Endothelial cell (in vitro differentiated cells): ENCODE results near the gene DGUOK. TPM values are rescaled to one million over a fixed set of nuclear protein-coding genes. Genes with fewer than 3 reads are reported as not detected.

Experiments
- DNase-seq: peaks from one replicate; pipeline ENCODE4 v3.0.0; 2021; ENCODE audit warnings: low spot score
- H3K27ac Mint-ChIP-seq: one replicate; pipeline ENCODE4 v1.8.0; 2021; ENCODE audit warnings: mixed read lengths, inconsistent platforms; ENCODE audit not compliant: unreplicated experiment
- H3K27me3 Mint-ChIP-seq: one replicate; pipeline ENCODE4 v1.8.0; 2021; ENCODE audit warnings: mild to moderate bottlenecking, moderate library complexity, mixed read lengths, inconsistent platforms; ENCODE audit not compliant: unreplicated experiment
- H3K36me3 Mint-ChIP-seq: one replicate; pipeline ENCODE4 v1.8.0; 2021; ENCODE audit warnings: mild to moderate bottlenecking, low read depth, mixed read lengths, inconsistent platforms; ENCODE audit not compliant: unreplicated experiment
- H3K4me1 Mint-ChIP-seq: one replicate; pipeline ENCODE4 v1.8.0; 2021; ENCODE audit warnings: mild to moderate bottlenecking, mixed read lengths, inconsistent platforms; ENCODE audit not compliant: unreplicated experiment
- H3K4me3 Mint-ChIP-seq: one replicate; pipeline ENCODE4 v1.8.0; 2021; ENCODE audit warnings: mild to moderate bottlenecking, mixed read lengths, inconsistent platforms; ENCODE audit not compliant: unreplicated experiment
- H3K9me3 Mint-ChIP-seq: one replicate; pipeline ENCODE4 v1.8.0; 2021; ENCODE audit warnings: mixed read lengths, inconsistent platforms; ENCODE audit not compliant: unreplicated experiment
- total RNA-seq: library from RNA; stranded (reverse); fragmentation: NEBNext Ultra II Directional; extraction: Animal tissue kit (Norgen Biotek cat#: 25700); gene quantifications from one replicate; pipeline ENCODE4 v1.2.1, GENCODE V29; 2021; ENCODE audit not compliant: unreplicated experiment
- TF ChIP-seq, protein P1 (sequence below): fragments of 200-600 bp; sonication (generic); IDR thresholded peaks from one replicate; pipeline ENCODE4 v1.5.0; 2021; ENCODE audit warnings: antibody characterized with exemption; ENCODE audit not compliant: unreplicated experiment

The DGUOK gene
- total RNA-seq, 1 donor from 2014 or later: 68.3 TPM

DNA sequence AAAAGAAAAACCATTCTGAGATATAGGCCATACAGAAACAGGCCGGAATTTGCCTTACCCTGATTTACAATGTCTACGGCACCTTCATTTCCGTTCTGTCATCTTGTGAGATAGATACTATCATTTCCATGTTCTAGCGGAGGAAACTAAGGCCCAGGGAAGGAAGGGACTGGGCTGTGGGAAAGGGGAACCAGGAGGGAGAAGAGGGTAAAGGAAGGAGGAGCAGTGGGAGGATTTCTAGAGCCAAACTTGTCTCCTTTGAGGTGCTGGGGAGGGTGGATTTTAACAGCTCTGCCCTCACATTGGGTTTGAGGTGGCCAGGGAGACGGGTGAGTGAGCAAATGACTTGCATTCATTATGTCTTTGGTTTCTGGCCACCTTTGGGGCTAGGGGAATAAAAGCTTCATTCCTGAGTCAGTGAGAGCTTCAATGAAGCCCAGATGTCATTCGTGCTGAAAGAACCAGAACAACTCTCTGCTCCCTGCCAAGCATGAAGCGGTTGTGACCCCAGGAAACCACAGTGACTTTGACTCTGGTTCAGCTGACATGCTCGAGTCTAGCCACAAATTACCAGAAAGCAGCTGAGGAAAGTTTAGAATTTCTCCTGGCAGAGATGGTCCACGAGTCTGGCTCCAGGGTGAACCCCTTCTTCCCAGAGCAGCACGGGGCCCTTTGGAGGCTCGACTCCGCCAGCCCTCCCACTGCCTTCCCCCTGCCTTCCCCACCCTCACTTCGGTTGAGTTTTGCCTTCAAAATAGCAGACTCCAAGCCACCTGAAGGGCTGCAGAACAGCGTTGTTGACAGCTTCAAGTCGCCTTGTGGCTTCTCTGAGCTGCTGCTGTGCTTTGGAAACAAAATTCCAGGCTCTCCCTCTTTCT is 30.1 kb upstream of the DGUOK start:
- Mint-ChIP-seq H3K36me3 (no peaks in the 10 kb centered on the region), H3K27ac (no peak overlapping the region), H3K9me3 (no peaks in the 10 kb centered on the region), H3K27me3 (peaks cover 5% of the 10 kb centered on the region), H3K4me1 (peaks cover 1% of the 10 kb centered on the region), H3K4me3 (no peak overlapping the region)
- TF ChIP-seq, protein P1, sequence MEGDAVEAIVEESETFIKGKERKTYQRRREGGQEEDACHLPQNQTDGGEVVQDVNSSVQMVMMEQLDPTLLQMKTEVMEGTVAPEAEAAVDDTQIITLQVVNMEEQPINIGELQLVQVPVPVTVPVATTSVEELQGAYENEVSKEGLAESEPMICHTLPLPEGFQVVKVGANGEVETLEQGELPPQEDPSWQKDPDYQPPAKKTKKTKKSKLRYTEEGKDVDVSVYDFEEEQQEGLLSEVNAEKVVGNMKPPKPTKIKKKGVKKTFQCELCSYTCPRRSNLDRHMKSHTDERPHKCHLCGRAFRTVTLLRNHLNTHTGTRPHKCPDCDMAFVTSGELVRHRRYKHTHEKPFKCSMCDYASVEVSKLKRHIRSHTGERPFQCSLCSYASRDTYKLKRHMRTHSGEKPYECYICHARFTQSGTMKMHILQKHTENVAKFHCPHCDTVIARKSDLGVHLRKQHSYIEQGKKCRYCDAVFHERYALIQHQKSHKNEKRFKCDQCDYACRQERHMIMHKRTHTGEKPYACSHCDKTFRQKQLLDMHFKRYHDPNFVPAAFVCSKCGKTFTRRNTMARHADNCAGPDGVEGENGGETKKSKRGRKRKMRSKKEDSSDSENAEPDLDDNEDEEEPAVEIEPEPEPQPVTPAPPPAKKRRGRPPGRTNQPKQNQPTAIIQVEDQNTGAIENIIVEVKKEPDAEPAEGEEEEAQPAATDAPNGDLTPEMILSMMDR: no peak
- DNase-seq: no peak

- H3K36me3 Mint-ChIP-seq: no peaks in the 10 kb centered on the region
- H3K4me3 Mint-ChIP-seq: no peak overlapping the region
- no peaks in the 10 kb centered on the region for H3K9me3 Mint-ChIP-seq
- H3K27me3 Mint-ChIP-seq: peaks cover 5% of the 10 kb centered on the region
- peaks cover 7% of the 10 kb centered on the region for H3K4me1 Mint-ChIP-seq
- DNase-seq: no peak
- H3K27ac Mint-ChIP-seq: no peak overlapping the region
- TF ChIP-seq, protein P1: no peak
Measured at GRCh38 chr2:73897240-73897583, 29.5 kb upstream of the DGUOK start.

DNA sequence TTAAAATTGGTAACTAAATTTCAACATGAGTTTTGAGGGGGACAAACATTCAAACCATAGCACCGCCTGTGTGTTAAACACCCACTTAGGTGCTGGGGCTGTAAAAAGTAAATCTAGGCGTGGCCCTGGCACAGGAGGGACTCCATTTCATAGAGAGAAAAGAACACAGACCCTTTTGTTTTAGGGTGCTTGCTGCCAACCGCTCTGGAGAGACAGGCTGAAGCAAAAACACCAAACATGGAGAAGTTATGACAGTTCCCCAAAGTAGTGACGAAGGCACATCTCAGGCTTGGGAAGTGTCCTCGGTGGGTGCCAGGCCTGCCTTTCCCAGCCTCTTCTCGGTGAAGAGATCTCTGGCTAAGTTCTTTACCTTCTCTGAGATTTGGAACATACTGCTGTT is 28.7 kb upstream of the DGUOK start:
- H3K27me3 Mint-ChIP-seq: peaks cover 5% of the 10 kb centered on the region
- H3K27ac Mint-ChIP-seq: no peak overlapping the region
- no peak overlapping the region for H3K4me3 Mint-ChIP-seq
- H3K36me3 Mint-ChIP-seq: no peaks in the 10 kb centered on the region
- H3K4me1 Mint-ChIP-seq: peaks cover 14% of the 10 kb centered on the region
- DNase-seq: no peak
- no peaks in the 10 kb centered on the region for H3K9me3 Mint-ChIP-seq
- TF ChIP-seq, protein P1: no peak

DNA sequence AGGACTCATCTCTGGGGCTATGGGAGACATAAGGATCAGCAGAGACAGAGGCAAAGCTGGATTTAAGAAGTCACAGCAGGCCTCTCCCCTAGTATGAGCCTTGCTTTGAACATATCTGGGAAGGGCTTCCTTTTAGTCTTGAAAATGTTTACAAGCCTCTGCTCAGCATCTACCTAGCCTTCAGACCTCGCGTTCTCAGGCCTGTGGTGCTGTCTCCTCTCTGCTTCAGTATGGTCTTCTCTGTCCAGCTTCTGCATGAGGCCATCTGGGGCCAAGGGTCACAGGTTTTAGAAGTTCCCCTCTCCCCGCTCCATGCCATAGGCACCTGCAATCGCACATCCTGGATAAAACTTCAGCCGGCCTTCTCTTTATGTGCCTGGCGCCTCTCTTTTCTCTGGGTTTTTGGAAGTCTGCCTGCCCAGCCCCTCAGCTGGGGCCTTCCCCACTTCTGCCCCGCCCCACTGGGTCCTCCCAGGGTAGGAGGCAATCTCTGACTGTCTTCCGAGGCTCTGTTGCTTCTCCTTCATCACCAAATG is 26.8 kb upstream of the DGUOK start:
- H3K36me3 Mint-ChIP-seq: no peaks in the 10 kb centered on the region
- H3K4me3 Mint-ChIP-seq: no peak overlapping the region
- peaks cover 2% of the 10 kb centered on the region for H3K27me3 Mint-ChIP-seq
- no peaks in the 10 kb centered on the region for H3K9me3 Mint-ChIP-seq
- DNase-seq: no peak
- H3K27ac Mint-ChIP-seq: no peak overlapping the region
- H3K4me1 Mint-ChIP-seq: peaks cover 14% of the 10 kb centered on the region
- TF ChIP-seq, protein P1: no peak

DNA sequence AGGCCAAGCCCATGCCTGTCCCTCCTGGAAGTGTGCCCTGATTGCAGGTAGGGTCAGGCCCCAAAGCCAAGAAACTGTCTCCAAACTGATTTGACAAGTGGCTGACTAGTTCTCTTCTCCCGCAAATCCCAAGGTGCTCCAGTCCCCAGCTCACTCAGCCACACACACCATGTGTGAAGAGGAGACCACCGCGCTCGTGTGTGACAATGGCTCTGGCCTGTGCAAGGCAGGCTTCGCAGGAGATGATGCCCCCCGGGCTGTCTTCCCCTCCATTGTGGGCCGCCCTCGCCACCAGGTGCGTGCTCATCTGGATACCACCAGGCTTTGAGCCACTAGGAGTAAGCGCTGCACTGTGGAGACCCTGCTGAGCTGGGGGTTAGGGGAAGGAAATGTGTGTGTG is 25.5 kb upstream of the DGUOK start:
- H3K27me3 Mint-ChIP-seq: peaks cover 2% of the 10 kb centered on the region
- no peak for DNase-seq
- H3K9me3 Mint-ChIP-seq: no peaks in the 10 kb centered on the region
- H3K27ac Mint-ChIP-seq: no peak overlapping the region
- no peak overlapping the region for H3K4me3 Mint-ChIP-seq
- no peaks in the 10 kb centered on the region for H3K36me3 Mint-ChIP-seq
- TF ChIP-seq, protein P1: no peak
- H3K4me1 Mint-ChIP-seq: peaks cover 14% of the 10 kb centered on the region
